CD4-positive, alpha-beta T cell treated with Interleukin-17A for 1 hour (primary cell): Measurements from ENCODE around the gene PCDHA1.
"Not testable (repeated sequence)": the region's sequence is repeated elsewhere in the genome, so short reads cannot be mapped to it uniquely, and the experiment has no call there.

ENCODE experiments used
- DNase-seq: peaks from one replicate; pipeline ENCODE4 v3.0.0-alpha.2; 2020

Gene PCDHA1

DNA sequence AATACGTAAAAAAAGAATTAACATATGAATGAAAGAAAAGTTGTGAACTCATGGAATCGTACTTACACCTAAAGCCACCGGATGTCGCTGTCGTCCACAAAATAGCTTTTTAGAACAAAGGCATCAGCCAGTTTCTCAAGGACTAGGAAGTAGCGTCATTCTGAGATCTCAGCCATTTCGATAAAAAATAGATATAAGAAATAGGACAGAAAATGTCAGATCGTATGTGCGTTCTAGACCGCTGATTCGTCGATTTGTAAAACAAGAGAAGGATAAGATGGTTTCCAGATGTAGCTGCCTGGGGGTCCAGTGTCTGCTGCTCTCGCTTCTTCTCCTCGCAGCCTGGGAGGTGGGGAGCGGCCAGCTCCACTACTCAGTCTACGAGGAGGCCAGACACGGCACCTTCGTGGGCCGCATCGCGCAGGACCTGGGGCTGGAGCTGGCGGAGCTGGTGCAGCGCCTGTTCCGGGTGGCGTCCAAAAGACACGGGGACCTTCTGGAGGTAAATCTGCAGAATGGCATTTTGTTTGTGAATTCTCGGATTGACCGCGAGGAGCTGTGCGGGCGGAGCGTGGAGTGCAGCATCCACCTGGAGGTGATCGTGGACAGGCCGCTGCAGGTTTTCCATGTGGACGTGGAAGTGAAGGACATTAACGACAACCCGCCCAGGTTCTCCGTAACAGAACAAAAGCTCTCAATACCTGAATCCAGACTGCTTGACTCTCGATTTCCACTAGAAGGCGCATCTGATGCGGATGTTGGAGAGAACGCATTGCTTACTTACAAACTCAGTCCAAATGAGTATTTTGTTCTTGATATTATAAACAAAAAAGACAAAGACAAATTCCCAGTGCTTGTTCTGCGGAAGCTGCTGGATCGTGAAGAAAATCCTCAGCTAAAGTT is 70.1 kb downstream of the PCDHA1 start, which contains the start of gene PCDHA10:
Gene PCDHA10 (plus strand): TSS at position 126 of the 903 bp plus-strand sequence. CDS start 152 bp downstream, at position 278.
- no peak for DNase-seq

- DNase-seq: no peak
Measured at GRCh38 chr5:140857177-140857986, 71.4 kb downstream of the PCDHA1 start.

DNA sequence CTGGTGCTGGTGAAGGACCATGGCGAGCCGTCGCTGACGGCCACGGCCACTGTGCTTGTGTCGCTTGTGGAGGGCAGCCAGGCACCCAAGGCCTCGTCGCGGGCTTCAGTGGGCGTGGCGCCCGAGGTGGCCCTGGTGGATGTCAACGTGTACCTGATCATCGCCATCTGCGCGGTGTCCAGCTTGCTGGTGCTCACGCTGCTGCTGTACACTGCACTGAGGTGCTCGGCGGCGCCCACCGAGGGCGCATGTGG is 72.0 kb downstream of the PCDHA1 start:
- no peak for DNase-seq

GRCh38 chr5:140862441-140863295 is 76.7 kb downstream of the PCDHA1 start:
- no peak for DNase-seq

GRCh38 chr5:140868721-140869554 is 83.0 kb downstream of the PCDHA1 start, which contains the start of gene PCDHA11:
TSS of gene PCDHA11 (plus strand) at chr5:140868957. CDS start at chr5:140869104, 147 bp downstream.
- no peak for DNase-seq

- DNase-seq: no peak
Measured at GRCh38 chr5:140869555-140869886, 83.6 kb downstream of the PCDHA1 start.

- no peak for DNase-seq
Measured at GRCh38 chr5:140870221-140871201, 84.6 kb downstream of the PCDHA1 start.

DNA sequence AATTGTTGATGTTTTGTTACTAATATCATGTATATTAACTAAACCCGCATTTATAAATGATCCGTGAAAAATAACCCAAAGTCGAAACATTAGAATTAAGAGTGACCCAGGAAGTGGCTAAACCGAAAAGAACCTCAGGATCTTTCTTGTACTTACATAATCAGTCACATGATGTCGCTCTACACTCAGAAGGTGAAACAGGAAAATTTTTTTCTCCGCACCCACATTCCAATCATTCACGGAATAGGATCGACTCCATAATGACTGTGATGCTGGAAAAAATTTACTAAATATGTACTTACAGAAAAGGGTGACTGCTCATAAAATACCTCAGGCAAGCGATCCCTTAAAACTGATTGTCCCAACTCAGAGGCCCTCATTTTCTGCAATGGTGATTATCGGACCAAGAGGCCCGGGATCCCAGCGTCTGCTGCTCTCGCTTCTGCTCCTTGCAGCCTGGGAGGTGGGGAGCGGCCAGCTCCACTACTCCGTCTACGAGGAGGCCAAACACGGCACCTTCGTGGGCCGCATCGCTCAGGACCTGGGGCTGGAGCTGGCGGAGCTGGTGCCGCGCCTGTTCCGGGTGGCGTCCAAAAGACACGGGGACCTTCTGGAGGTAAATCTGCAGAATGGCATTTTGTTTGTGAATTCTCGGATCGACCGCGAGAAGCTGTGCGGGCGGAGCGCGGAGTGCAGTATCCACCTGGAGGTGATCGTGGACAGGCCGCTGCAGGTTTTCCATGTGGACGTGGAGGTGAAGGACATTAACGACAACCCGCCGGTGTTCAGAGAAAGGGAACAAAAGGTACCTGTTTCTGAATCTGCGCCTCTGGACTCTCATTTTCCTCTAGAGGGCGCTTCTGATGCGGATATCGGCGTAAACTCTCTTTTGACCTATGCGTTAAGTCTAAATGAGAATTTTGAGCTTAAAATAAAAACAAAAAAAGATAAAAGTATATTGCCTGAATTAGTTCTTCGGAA is 89.4 kb downstream of the PCDHA1 start, which contains the start of gene PCDHA12:
Gene PCDHA12 (plus strand): TSS at position 224 of the 981 bp plus-strand sequence. CDS start 165 bp downstream, at position 389.
- no peak for DNase-seq

DNA sequence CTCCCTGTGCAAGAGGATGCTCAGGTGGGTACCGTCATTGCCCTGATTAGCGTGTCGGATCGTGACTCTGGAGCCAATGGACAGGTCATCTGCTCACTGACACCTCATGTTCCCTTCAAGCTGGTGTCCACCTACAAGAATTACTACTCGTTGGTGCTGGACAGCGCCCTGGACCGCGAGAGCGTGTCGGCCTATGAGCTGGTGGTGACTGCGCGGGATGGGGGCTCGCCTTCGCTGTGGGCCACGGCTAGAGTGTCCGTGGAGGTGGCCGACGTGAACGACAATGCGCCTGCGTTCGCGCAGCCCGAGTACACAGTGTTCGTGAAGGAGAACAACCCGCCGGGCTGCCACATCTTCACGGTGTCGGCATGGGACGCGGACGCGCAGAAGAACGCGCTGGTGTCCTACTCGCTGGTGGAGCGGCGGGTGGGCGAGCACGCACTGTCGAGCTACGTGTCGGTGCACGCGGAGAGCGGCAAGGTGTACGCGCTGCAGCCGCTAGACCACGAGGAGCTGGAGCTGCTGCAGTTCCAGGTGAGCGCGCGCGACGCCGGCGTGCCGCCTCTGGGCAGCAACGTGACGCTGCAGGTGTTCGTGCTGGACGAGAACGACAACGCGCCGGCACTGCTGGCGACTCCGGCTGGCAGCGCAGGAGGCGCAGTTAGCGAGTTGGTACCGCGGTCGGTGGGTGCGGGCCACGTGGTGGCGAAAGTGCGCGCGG is 90.8 kb downstream of the PCDHA1 start:
- not testable (repeated sequence) for DNase-seq

GRCh38 chr5:140877262-140877581 is 91.3 kb downstream of the PCDHA1 start:
- DNase-seq: no peak

DNA sequence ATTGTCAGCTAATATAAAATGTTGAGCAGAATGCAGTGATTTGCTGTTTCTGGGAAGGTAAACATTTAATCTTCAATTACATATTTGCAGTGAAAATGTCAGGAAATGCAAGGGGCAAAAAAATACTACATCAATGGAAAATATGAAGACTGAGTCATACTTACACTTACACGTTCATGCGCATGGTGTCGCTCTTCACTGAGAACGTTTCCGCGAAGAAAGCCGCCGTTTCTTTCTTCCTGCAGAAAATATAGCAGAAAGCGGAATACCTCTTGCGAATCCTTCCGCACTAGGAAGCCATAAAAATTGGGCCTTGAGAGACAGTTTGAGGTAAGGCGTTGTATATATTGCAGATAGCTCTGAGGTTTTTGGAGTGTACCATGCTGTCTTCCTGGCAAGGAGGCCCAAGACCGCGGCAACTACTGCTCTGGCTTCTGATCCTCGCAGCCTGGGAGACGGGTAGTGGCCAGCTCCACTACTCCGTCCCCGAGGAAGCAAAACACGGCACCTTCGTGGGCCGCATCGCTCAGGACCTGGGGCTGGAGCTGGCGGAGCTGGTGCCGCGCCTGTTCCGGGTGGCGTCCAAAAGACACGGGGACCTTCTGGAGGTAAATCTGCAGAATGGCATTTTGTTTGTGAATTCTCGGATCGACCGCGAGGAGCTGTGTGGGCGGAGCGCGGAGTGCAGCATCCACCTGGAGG is 96.1 kb downstream of the PCDHA1 start, which contains the start of gene PCDHA13:
Gene PCDHA13 (plus strand): TSS at position 236 of the 702 bp plus-strand sequence. CDS start 145 bp downstream, at position 381.
- no peak for DNase-seq

DNA sequence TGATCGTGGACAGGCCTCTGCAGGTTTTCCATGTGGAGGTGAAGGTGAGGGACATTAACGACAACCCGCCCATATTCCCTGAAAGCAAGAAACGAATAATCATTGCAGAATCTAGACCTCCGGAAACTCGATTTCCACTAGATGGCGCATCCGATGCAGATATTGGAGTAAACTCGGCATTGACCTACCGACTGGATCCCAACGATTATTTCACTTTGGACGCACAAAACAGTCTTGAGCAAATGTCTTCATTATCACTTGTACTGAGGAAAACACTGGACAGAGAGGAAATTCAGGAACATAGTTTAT is 96.6 kb downstream of the PCDHA1 start:
- no peak for DNase-seq

- no peak for DNase-seq
Measured at GRCh38 chr5:140883373-140883772, 97.4 kb downstream of the PCDHA1 start.

- DNase-seq: no peak
Measured at GRCh38 chr5:140883927-140884697, 98.2 kb downstream of the PCDHA1 start.

GRCh38 chr5:140916325-140916724 is 130.4 kb downstream of the PCDHA1 start:
- DNase-seq: no peak

- DNase-seq: no peak
Measured at GRCh38 chr5:140923601-140924000, 137.7 kb downstream of the PCDHA1 start.

DNA sequence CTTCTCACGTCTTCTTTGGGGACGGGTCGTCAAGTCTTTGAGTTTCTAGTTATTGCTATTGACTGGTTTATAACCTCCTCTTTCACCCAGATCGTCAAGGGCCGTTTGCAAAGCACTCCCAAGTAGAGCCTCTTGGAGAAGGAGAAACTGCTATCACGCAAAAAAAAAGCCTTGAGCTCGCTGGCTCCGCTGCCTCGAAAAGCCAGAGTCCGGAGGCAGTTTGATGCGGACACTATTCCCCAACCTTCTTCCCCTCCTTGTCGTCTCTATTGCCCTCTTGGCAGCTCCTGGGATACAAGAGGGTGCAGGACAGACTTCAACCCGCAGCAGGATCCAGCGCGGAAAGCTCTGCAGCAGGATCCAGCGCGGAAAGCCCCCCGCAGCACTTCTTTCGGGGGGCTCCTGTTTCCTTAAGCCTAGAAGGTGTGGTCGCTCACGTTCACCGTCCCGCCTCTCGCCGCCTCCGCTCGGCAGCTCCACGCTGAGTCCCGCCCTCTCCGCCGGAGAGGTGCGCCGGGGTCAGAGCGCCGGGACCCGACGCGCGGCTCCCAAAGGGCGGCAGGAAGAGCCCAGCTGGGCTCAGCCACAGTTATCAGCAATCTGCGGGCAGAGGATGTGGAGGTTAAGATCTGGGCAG is 140.0 kb downstream of the PCDHA1 start, which contains the start of gene PCDHAC1:
Gene PCDHAC1 (plus strand): TSS at position 494 of the 637 bp plus-strand sequence. CDS start 594 bp downstream, outside the sequence.
- no peak for DNase-seq
